OCI-LY7 (cell line): ENCODE data around the gene ABL1.

Experiments used
- CTCF ChIP-seq: fragments of 200-600 bp; sonication (generic); conservative IDR thresholded peaks from 2 replicates; pipeline ENCODE4 v1.5.1; 2014; ENCODE audit warnings: mild to moderate bottlenecking, antibody characterized with exemption, low read length, moderate library complexity, mixed read lengths
- EZH2phosphoT487 ChIP-seq: fragments of 200-600 bp; sonication (generic); IDR thresholded peaks from 2 replicates; pipeline ENCODE4 v1.6.1; 2018; ENCODE audit warnings: low read depth, borderline replicate concordance, mild to moderate bottlenecking, mixed run types, antibody characterized with exemption, low read length, moderate library complexity, mixed read lengths

GRCh38 chr9:130894546-130894945 lies 59.5 kb downstream of the ABL1 start:
- no peak for TF ChIP-seq CTCF
- no peak for TF ChIP-seq EZH2phosphoT487
